HG02759 (cell line): ENCODE data around the gene OR1N2.
"Not testable (repeated sequence)": the region's sequence is repeated elsewhere in the genome, so short reads cannot be mapped to it uniquely, and the experiment has no call there.

ENCODE experiments used
- ATAC-seq: cut with Tn5 transposase; IDR thresholded peaks from one replicate; pipeline ENCODE4 v1.9.1; 2021; ENCODE audit warnings: mild to moderate bottlenecking, moderate library complexity; ENCODE audit not compliant: unreplicated experiment

Gene OR1N2, protein sequence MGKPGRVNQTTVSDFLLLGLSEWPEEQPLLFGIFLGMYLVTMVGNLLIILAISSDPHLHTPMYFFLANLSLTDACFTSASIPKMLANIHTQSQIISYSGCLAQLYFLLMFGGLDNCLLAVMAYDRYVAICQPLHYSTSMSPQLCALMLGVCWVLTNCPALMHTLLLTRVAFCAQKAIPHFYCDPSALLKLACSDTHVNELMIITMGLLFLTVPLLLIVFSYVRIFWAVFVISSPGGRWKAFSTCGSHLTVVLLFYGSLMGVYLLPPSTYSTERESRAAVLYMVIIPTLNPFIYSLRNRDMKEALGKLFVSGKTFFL

DNA sequence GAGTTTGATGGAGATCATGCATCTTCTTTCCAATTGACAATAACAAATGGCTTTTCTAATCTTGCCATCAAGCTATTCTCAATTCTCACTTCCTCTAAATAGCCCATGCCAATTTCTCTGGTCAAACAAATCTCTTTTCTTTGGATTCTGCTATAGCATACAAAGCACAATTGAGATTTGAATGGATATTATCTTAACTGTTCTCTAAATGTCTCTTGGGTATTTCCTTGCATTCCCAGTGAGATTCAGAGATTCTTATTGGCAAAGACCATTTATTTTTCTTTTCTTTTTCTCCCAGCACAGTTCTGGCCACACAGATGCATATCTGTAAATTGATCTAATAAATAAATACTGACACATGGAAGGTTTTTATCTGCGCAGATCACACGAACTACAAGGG, at the start of gene OR1N2:
Gene OR1N2 (plus strand): TSS at position 301 of the 400 bp plus-strand sequence. CDS start 100 bp downstream, outside the sequence.
- ATAC-seq, result no peak

DNA sequence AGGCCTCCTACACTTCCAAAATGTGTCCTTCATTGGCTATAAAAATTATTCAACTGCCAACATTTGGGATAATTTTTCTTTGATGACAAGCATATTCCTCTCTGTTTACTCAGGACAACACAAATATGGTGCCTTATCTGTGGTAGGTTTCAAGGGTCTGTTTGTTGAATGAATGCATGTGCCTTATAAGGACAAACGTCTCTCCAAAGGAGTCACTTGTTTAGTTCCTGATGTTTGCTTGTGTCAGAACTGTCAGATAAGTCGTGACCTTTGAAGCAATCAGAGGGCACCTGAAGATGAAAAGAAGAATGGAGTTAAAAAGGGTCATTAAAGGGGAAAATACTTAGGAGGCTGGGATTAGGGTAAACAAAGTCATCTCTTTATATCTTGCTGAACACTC, 45.9 kb upstream of the OR1N2 start:
- no peak for ATAC-seq

DNA sequence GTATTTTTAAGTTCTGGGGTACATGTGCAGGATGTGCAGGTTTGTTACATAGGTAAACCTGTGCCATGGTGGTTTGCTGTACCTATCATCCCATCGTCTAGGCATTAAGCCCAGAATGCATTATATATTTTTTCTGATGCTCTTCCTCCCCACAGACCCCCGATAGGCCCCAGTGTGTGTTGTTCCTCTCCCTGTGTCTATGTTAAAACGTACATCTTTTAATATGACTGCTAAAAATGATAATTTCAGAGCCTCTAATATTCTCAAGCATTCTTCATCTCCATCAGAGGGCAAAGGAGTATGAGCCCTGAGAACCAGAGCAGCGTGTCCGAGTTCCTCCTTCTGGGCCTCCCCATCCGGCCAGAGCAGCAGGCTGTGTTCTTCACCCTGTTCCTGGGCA, 42.4 kb upstream of the OR1N2 start, which contains the start of gene OR1J2:
Gene OR1J2 (plus strand): TSS at position 301 of the 400 bp plus-strand sequence. CDS start 0 bp downstream, at position 301.
- ATAC-seq, result no peak

DNA sequence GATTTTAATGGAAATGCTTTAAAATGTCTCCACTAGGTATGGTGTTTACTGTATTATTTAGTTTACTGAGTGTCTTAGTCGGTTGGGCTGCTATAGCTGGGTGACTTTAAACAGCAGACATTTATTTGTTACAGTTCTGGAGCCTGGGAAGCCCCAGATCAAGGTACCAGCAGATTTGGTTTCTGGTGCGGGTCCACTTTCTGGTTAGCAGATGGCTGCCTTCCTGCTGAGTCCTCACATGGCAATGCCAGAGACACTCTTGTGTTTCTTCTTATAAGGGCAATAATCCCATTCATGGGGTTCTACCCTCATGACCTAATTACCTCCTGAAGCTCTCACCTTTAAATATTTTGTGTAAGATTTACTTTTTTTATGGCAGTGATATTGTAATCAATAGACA, 34.7 kb upstream of the OR1N2 start:
- ATAC-seq, result no peak

DNA sequence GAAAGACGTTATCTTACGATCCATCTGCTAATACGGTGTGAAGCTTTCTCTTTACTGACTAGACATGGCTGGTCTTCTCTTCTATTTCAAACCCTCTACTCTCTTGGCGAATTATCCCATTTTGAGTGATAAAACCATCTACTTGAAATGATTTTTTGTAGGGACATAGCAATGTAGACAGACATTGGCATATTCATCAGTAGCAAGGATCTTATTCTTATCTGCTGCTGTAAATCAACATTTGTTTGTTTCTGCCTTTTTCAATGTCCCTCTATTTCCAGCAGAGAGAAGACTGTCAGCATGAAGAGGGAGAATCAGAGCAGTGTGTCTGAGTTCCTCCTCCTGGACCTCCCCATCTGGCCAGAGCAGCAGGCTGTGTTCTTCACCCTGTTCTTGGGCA, 34.1 kb upstream of the OR1N2 start, which contains the start of gene OR1J4:
Gene OR1J4 (plus strand): TSS at position 301 of the 400 bp plus-strand sequence. CDS start 0 bp downstream, at position 301.
- ATAC-seq, result no peak

DNA sequence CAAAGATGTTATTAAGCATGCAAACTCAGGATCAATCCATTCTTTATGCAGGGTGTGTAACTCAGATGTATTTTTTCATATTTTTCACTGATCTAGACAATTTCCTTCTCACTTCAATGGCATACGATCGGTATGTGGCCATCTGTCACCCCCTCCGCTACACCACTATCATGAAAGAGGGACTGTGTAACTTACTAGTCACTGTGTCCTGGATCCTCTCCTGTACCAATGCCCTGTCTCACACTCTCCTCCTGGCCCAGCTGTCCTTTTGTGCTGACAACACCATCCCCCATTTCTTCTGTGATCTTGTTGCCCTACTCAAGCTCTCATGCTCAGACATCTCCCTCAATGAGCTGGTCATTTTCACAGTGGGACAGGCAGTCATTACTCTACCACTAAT, 33.5 kb upstream of the OR1N2 start:
- no peak for ATAC-seq

DNA sequence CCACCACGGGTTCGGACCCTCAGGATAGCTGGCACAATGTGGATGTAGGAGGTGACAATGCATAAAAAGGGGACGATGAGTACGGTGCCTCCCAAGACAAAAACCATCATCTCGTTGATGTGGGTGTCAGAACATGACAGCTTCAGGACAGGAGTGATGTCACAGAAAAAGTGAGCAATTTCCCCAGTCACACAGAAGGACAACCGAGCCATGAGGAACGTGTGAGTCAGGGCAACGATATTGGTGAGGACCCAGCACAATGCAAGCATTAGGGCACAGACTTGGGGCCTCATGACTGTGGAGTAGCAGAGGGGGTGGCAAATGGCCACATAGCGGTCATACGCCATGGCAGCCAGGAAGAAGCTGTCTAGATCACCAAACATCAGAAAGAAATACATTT, 26.3 kb upstream of the OR1N2 start:
- no peak for ATAC-seq

DNA sequence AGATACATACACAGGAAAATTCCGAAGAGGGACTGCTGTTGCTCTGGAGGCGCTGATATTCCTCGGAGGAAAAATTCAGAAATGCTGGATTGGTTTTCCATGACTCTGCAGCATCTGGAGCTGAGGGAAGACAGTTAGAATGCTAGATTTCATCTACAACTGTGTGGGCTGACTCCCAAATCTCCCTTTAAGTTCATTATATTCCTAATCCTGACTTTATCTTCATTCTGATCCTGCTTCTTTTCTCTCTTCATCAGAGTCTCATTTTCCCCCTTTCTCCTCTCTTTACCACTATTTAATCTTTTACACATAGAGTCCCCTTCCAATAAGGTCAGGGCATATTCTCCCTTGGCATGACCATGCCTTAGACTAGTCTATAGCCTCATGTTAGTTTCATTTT, 25.7 kb upstream of the OR1N2 start, which contains the start of gene OR1N1:
Gene OR1N1 (minus strand): TSS at position 101 of the 400 bp plus-strand sequence. CDS start 0 bp downstream, at position 101.
- no peak for ATAC-seq

DNA sequence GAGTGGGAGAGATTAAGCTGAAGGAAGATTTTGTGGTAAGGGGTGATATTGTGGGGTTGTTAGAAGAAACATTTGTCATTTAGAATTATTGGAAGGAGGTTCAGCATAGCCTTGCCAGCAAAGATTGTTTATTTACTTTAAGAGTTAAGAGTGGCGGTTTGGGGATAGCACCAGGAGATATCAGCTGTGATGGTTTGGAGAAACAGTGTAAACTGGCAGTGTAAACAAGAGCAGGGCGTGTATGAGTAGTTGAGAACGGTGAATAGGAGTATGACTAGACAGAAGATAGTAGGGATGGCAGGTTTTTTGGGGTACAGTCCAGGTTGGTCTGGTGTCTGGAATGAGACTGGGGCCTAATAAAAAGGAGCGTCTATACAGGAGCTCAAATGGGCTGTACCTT, 21.8 kb upstream of the OR1N2 start:
- ATAC-seq, result not testable (repeated sequence)

DNA sequence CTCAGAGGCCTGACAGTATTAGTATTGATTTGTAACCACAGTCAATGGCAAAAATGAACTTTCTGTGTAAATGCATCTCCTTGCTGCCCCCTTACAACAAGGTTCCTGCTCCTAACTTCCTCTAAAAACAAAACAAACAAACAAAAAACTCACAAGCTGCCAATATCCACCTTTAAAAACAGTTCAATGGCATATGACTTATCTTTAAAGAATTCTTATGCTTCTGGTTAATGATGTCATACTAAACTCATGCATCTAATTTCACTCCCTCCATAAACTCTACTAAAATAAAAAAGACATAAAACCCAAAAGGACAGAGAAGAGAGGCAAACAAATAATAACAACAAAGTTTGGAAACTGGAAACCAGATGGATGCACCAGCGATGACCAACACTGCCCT, 16.8 kb upstream of the OR1N2 start:
- no peak for ATAC-seq

DNA sequence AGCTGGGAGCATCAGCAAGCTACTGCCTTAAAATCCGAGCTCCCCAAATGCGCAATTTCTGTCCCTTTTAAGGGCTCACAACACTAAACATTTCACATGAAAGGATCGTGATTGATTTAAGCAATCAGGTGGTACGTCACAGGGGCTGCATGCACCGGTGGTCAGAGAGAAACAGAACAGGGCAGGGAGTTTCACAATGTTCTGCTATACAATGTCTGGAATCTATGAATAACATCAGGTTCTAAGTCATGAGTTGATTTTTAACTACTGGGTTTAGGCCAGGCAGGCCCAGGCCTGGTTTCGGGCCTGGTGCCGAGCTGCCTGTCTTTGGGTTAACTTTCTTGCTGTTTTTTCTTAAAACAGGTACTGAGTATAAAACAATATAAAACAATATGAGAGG, 15.8 kb upstream of the OR1N2 start:
- not testable (repeated sequence) for ATAC-seq

DNA sequence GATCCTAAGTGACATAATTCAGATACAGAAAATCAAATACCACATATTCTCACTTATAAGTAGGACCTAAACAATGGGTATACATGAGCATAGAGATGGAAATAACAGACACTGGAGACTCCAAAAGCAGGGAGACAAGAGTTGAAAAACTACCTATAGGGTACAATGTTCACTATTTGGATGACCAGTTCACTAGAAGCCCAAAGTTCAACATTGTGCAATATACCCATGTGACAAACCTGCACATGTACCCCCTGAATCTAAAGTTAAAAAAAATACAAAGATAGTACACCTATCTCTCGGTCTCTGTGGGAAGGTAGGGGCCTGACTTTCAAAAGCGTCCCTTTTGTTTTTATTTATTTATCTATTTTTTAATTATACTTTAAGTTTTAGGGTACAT, 14.2 kb upstream of the OR1N2 start:
- ATAC-seq, result no peak

DNA sequence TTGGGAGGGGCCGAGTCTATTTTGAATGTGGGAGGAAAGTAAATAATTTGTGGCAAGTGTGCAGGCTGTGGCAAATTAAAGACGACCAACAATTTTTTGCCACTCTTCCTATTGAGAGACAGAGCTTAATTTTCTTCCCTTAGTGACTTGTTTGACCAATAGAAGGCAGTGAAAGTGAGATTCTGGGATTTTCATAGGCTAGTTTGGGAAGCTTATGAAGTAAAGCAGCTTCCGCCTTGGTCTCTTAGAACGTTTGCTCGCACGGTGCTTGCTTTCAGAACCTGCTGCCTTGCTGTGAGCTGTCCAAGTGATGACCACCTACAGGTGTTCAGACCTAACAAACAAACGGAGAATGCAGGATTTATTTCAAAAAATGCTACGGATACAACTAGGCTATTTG, 6.7 kb upstream of the OR1N2 start:
- no peak for ATAC-seq

DNA sequence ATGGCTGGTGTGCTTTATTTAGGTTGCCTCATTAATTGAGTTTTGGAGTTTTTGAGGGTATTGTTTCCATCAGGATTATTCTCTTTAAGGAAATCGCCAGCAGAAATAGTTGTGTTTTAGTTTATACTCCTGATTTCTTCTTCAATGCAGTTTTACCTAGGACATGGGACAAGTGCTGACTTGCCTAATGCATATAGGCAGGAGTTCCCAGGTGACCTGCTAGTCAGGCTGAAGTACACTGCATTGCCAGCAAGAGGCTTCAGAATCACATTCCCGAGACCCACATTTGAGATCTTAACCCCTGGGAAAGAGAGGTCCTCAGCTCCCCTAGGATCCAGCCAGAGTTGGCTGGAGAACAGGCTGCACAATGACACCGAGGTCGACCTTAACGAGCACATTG, 1.5 kb upstream of the OR1N2 start:
- no peak for ATAC-seq

DNA sequence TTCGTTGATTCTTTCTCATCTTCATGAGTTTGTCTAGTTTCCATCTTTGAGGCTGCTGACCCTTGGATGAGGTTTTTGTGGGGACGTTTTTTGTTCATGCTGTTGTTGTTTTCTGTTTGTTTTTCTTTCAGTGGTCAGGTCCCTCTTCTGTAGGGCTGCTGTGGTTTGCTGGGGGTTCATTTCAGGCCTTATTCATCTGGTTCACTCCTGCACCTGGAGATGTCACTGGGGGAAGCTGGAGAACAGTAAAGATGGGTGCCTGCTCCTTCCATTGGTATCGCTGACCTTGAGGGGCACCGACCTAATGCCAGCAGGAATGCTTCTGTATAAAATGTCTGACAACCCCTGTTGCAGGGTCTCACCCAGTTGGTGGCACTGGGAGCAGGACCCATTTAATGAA, 8.5 kb downstream of the OR1N2 start:
- ATAC-seq, result no peak

DNA sequence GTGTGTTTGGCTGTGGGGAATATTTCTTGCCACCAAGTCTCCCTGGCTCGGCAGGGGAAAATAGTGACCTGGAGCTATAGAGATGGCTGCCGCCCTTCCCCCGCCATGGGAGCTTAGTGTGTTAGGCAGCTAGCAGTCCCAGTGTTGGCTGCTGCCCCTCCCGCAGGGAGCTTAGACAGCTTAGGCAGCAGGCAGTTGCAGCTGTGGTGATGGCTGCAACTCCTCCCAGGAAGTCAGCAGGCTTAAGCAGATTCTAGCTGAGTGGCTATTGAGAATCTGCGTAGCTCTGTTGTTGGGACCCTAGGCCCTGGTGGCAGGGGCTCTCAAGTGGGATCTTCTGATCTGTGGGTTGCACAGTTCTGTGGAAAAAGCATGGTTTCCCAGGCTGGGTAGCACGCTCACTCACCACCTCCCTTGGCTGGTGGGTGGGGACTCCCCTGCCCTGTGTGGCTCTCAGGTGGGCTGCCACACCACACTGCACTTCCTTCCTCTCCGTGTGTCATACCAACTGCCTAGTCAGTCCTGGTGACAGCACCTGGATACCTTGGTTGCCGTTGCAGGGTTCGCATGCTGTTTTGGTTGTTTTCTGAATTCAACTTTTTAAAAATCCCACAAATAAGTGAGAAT, 9.3 kb downstream of the OR1N2 start:
- ATAC-seq, result no peak

DNA sequence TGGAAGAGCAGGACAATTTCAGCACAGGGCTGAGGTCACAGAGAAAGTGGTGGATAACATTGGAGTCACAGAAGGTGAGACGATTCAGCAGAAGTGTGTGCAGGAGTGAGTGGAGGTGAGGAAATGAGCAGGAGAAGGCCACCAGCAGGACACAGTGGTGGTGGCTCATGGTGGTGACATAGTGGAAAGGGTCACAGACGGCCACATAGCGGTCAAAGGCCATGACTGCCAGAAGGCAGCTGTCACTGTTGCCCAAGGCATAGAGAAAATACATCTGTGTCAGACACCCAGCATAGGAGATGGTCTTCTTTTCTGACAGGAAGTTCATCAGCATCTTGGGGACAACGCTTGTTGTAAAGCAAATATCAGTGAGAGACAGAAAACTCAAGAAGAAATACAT, 15.0 kb downstream of the OR1N2 start:
- ATAC-seq, result no peak

DNA sequence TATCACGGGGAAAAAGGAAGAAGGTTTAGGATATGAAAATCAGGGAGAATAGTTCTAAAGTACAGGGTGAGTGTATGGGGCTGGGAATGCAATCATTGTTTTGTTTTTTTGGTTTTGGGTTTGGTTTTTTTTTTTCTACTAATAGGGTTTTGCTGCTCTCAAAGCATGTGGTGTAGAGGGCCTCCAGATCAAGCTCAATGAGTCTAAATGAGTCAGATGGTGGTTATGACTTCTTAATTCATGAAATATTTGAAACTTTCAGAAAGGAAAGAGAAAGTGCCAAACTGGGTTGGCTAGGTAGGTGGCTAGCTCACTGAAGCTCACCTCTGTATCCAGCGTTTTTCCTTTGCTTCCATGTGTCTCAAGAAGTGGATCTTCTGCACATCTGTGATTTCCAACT, 19.5 kb downstream of the OR1N2 start:
- ATAC-seq, result no peak

DNA sequence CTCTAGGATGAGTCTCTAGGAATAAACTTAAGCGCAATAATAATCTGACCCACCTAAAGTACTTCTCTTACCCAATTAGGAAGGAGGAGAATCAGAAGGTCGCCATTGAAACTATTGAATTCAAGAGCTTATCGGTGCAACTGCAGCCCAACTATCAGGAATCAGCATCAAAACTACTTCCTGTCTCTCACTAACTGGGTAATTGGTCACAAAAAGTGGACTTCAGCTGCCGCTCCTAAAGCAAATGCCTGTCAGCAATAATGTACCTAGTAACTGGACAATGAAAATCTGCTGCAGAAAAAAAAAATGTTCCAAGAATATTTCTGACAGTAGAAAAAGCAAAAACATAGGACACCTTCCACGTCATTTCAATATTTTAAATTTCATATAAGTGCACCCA, 27.0 kb downstream of the OR1N2 start:
- ATAC-seq, result no peak

DNA sequence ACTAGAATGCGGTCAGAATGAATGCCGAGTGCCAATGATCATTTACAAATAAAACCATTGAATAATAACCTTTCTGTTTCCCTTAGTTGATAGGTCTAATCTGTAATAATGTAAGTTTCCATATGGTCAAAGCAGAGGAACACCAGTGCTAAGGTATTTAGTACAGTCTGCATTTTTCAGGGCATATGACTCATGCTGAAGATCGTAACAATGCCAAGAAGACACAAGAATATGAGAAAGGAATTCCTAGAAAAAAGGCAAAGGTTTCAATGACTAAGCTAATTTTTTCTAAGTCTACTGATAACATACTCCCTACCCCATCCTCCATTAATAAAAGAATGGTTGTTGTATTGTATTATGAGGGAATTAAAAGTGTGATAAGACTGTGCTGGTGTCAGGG, 27.4 kb downstream of the OR1N2 start:
- ATAC-seq, result no peak

DNA sequence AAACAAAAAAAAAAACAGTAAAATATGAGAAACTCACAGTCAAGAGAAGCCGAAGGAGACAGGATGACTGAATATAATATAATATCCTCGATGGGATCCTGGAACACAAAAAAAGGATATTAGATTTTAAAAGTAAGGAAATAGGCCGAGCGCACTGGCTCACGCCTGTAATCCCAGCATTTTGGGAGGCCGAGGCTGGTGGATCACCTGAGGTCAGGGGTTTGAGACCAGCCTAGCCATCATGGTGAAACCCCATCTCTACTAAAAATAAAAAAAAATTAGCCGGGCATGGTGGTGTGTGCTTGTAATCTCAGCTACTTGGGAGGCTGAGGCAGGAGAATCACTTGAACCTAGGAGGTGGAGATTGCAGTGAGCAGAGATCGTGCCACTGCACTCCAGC, 30.4 kb downstream of the OR1N2 start, which contains the start of gene OR1L8:
Gene OR1L8 (minus strand): TSS at position 101 of the 400 bp plus-strand sequence. CDS start 14,907 bp downstream, outside the sequence.
- not testable (repeated sequence) for ATAC-seq
